GM12864 (cell line): ENCODE results near the gene GPALPP1.

Experiments used
- DNase-seq: peaks from one replicate; pipeline ENCODE4 v3.0.0-alpha.2; 2011; ENCODE audit warnings: low read depth
- H3K4me3 ChIP-seq: 2 replicates; pipeline ENCODE4 v1.5.1; 2011; ENCODE audit warnings: mild to moderate bottlenecking, low read depth, low read length, control low read depth
- CTCF ChIP-seq: IDR thresholded peaks from 2 replicates; pipeline ENCODE4 v1.5.1; 2011; ENCODE audit warnings: low read depth, mild to moderate bottlenecking, moderate library complexity, low read length, control low read depth, inconsistent platforms; ENCODE audit errors: missing control alignments

GPALPP1 gene

GRCh38 chr13:44967704-44968433 is 21.5 kb upstream of the GPALPP1 start:
- no peak for TF ChIP-seq CTCF
- DNase-seq = no peak

GRCh38 chr13:44968434-44968815 is 20.9 kb upstream of the GPALPP1 start:
- DNase-seq = no peak
- no peak overlapping the region for H3K4me3 ChIP-seq
- TF ChIP-seq CTCF = no peak

More at GRCh38 chr13:44967704-44968433, 21.5 kb upstream of the GPALPP1 start:
- H3K4me3 ChIP-seq = no peak overlapping the region

- H3K4me3 ChIP-seq = no peak overlapping the region
- no peak for DNase-seq
- peak; percentile 56 for TF ChIP-seq CTCF
Observed at GRCh38 chr13:44969551-44970484, 19.5 kb upstream of the GPALPP1 start.

GRCh38 chr13:44971656-44972595 is 17.4 kb upstream of the GPALPP1 start:
- DNase-seq = no peak
- no peak for TF ChIP-seq CTCF

GRCh38 chr13:44972956-44973581 is 16.3 kb upstream of the GPALPP1 start:
- TF ChIP-seq CTCF = no peak
- no peak for DNase-seq
- H3K4me3 ChIP-seq = no peak overlapping the region

More at GRCh38 chr13:44971656-44972595, 17.4 kb upstream of the GPALPP1 start:
- H3K4me3 ChIP-seq = no peak overlapping the region
